Cardiac fibroblast (primary cell): ENCODE measurements around the gene MRAP2.
A peak's percentile ranks its signal among the peaks of the same experiment; 100 is the strongest.

Experiments used
- DNase-seq, 2 donors: peaks; one replicate each; pipeline versions ENCODE4 v3.0.0 to v3.0.0-alpha.2; 2010; ENCODE audit warnings: low read depth in 2 of 2
- H3K4me3 ChIP-seq, 2 donors: replicated peaks in 1 of 2; 1 replicate in 1 of 2; 2 replicates in 1 of 2; pipeline ENCODE4 v1.5.1; 2011; ENCODE audit warnings: low read depth in 2 of 2, low read length in 2 of 2, mild to moderate bottlenecking in 2 of 2, moderate library complexity in 1 of 2
- CTCF ChIP-seq: IDR thresholded peaks from one replicate; pipeline ENCODE4 v1.5.1; 2011; ENCODE audit warnings: low read depth, mild to moderate bottlenecking, low read length, inconsistent platforms

MRAP2 gene

GRCh38 chr6:84033523-84034451, at the start of gene MRAP2:
Gene MRAP2 (plus strand): TSS chr6:84033772. CDS start chr6:84055319, 21,547 bp downstream.
- peak; percentile 15 to 23 for DNase-seq
- peak within 1 kb of the TSS; percentile 49 to 51 for H3K4me3 ChIP-seq
- TF ChIP-seq CTCF = no peak

GRCh38 chr6:83984411-83984810, 49.2 kb upstream of the MRAP2 start:
- TF ChIP-seq CTCF = no peak
- no peak overlapping the region for H3K4me3 ChIP-seq
- DNase-seq = no peak

- no peak overlapping the region for H3K4me3 ChIP-seq
- DNase-seq = no peak
- no peak for TF ChIP-seq CTCF
Observed at GRCh38 chr6:83985308-83985713, 48.3 kb upstream of the MRAP2 start.

- TF ChIP-seq CTCF = no peak
- H3K4me3 ChIP-seq = no peak overlapping the region
- DNase-seq = no peak
Observed at GRCh38 chr6:83985715-83986114, 47.9 kb upstream of the MRAP2 start.

- no peak for DNase-seq
- no peak for TF ChIP-seq CTCF
- no peak overlapping the region for H3K4me3 ChIP-seq
Observed at GRCh38 chr6:83998021-83998584, 35.5 kb upstream of the MRAP2 start.

GRCh38 chr6:84001119-84001518, 32.5 kb upstream of the MRAP2 start:
- TF ChIP-seq CTCF = no peak
- no peak for DNase-seq
- no peak overlapping the region for H3K4me3 ChIP-seq
